BE2C (cell line): ENCODE data around the gene SCN2A.
"Not testable (repeated sequence)": the region's sequence is repeated elsewhere in the genome, so short reads cannot be mapped to it uniquely, and the experiment has no call there.

ENCODE experiments used
- DNase-seq: peaks from one replicate; pipeline ENCODE4 v3.0.0-alpha.2; 2020
- H3K27me3 ChIP-seq: fragments of 250-450 bp; sonication (Bioruptor Pico); 2 replicates; pipeline ENCODE4 v1.5.1; 2020; ENCODE audit warnings: mild to moderate bottlenecking
- H3K36me3 ChIP-seq: fragments of 250-450 bp; sonication (Bioruptor Pico); 2 replicates; pipeline ENCODE4 v1.5.1; 2020; ENCODE audit warnings: mild to moderate bottlenecking
- H3K4me1 ChIP-seq: fragments of 250-450 bp; sonication (Bioruptor Pico); 2 replicates; pipeline ENCODE4 v1.5.1; 2020
- H3K4me3 ChIP-seq: 2 replicates; pipeline ENCODE4 v1.5.1; 2011; ENCODE audit warnings: low read depth, low read length
- H3K9me3 ChIP-seq: fragments of 250-450 bp; sonication (Bioruptor Pico); 2 replicates; pipeline ENCODE4 v1.5.1; 2020
- CTCF ChIP-seq: IDR thresholded peaks from 2 replicates; pipeline ENCODE4 v1.5.1; 2012; ENCODE audit warnings: mild to moderate bottlenecking, low read depth, low read length

SCN2A gene

DNA sequence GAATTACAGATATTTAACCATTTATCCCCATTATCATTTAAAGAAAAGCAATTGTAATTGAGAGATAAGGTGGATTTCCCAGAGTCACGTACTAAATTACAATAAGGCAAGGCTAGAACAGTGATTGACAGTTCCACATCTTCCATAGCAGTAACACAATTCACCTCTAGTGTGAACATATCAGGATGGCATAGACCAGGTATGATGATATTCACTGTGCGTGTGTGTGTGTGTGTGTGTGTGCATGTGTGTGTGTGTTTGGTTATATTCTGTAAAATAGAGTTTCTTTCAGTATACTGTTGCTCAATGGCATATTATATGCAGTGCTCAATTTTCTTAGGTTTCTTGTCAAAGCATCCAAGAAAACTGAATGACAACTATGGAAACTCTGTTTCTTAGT lies 1.7 kb downstream of the SCN2A start:
- no peaks in the 10 kb centered on the region for H3K9me3 ChIP-seq
- TF ChIP-seq CTCF = no peak
- no peak for DNase-seq
- H3K36me3 ChIP-seq = no peaks in the 10 kb centered on the region
- H3K27me3 ChIP-seq = no peaks in the 10 kb centered on the region
- H3K4me1 ChIP-seq = no peaks in the 10 kb centered on the region
- no peak overlapping the region for H3K4me3 ChIP-seq

GRCh38 chr2:165245081-165245793 lies 6.0 kb downstream of the SCN2A start:
- H3K36me3 ChIP-seq = no peaks in the 10 kb centered on the region
- H3K4me3 ChIP-seq = no peak overlapping the region
- H3K4me1 ChIP-seq = no peaks in the 10 kb centered on the region
- no peak for DNase-seq
- H3K9me3 ChIP-seq = no peaks in the 10 kb centered on the region
- H3K27me3 ChIP-seq = no peaks in the 10 kb centered on the region
- TF ChIP-seq CTCF = no peak

DNA sequence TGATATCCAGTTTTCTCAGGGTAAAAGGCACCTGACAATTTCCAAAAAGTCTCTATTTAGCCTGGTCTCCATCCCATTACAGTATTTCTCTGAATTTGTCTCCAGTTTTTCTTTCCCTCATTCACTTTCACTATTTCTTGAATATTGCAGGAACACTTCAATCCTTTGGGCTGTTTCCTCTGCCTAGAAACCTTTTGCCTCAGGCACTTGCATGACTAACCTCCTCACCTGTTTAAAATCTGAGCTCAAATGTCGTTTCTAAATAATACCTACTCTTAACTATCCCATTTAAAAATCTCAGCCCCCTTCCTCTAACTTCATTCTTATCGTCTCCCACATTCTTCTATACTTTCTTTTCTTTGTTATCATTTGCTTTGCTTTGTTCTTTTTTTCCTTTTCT lies 9.0 kb downstream of the SCN2A start:
- Histone ChIP-seq H3K4me1 (no peaks in the 10 kb centered on the region), H3K9me3 (no peaks in the 10 kb centered on the region), H3K4me3 (no peak overlapping the region), H3K27me3 (no peaks in the 10 kb centered on the region), H3K36me3 (no peaks in the 10 kb centered on the region)
- TF ChIP-seq CTCF = no peak
- DNase-seq = no peak

GRCh38 chr2:165251366-165251765 lies 12.2 kb downstream of the SCN2A start:
- no peak for TF ChIP-seq CTCF
- Histone ChIP-seq H3K36me3 (no peaks in the 10 kb centered on the region), H3K4me1 (no peaks in the 10 kb centered on the region), H3K4me3 (no peak overlapping the region), H3K9me3 (no peaks in the 10 kb centered on the region), H3K27me3 (no peaks in the 10 kb centered on the region)
- DNase-seq = no peak

- Histone ChIP-seq H3K36me3 (no peaks in the 10 kb centered on the region), H3K9me3 (no peaks in the 10 kb centered on the region), H3K27me3 (no peaks in the 10 kb centered on the region), H3K4me1 (no peaks in the 10 kb centered on the region), H3K4me3 (no peak overlapping the region)
- TF ChIP-seq CTCF = no peak
- no peak for DNase-seq
Measured at GRCh38 chr2:165253178-165253577, 14.0 kb downstream of the SCN2A start.

DNA sequence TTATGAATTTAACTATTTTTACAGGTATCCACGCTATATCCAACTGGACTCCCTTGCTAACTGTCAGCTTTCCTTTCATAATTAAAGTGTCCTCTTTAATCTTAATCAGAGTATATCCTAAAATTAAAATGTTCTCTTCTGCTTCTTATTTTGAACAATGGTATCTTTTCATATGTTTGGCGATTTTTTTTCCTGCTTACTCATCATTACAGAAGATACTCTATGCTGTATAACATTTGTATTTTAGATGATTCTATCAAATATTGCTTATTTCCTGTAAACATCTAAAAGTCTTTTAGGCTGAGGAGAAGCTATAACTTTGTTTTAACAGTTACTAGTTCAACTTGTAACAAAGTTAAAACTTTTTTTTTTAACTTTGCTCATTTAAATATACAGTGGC lies 17.4 kb downstream of the SCN2A start:
- H3K4me1 ChIP-seq = no peaks in the 10 kb centered on the region
- no peak for DNase-seq
- no peak overlapping the region for H3K4me3 ChIP-seq
- H3K36me3 ChIP-seq = no peaks in the 10 kb centered on the region
- no peaks in the 10 kb centered on the region for H3K9me3 ChIP-seq
- H3K27me3 ChIP-seq = no peaks in the 10 kb centered on the region
- TF ChIP-seq CTCF = no peak

DNA sequence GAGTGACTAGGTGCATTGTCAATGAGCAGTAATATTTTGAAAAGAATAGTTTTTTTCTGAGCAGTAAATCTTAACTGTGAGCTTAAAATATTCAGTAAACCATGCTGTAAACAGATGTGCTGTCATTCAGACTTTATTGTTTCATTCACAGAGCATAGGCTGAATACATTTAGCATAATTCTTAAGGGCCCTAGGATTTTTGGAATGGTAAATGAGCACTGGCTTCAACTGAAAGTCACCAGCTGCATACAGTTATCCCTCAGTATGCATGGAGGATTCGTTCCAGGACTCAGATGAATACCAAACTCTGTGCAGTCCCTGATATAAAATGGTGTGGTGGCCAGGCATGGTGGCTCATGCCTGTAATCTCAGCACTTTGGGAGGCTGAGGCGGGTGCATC lies 21.1 kb downstream of the SCN2A start:
- H3K27me3 ChIP-seq, H3K4me3 ChIP-seq, H3K4me1 ChIP-seq, DNase-seq, H3K36me3 ChIP-seq, H3K9me3 ChIP-seq: not testable (repeated sequence)
